Spleen (tissue), 11 donors: ENCODE data around the gene MYOCD. TPM values are rescaled to one million over a fixed set of nuclear protein-coding genes. Genes with fewer than 3 reads are reported as not detected.

Experiments
- DNase-seq: peaks from one replicate; pipeline ENCODE4 v3.0.0-alpha.2; 2020
- H3K27ac ChIP-seq, 8 donors: fragments of 200-600 bp; sonication (generic) in 7 of 8; 1 replicate in 4 of 8; 2 replicates in 4 of 8; pipeline versions ENCODE4 v1.5.0 to v1.8.0; 2016 to 2021; ENCODE audit warnings: inconsistent platforms in 4 of 8, mild to moderate bottlenecking in 4 of 8, moderate library complexity in 1 of 8
- H3K27me3 ChIP-seq, 7 donors: fragments of 200-600 bp; sonication (generic) in 6 of 7; replicated peaks in 1 of 7; 1 replicate in 4 of 7; 2 replicates in 3 of 7; pipeline versions ENCODE4 v1.5.0 to v1.8.0; 2016 to 2021; ENCODE audit warnings: inconsistent platforms in 3 of 7, mild to moderate bottlenecking in 1 of 7
- H3K36me3 ChIP-seq, 6 donors: fragments of 200-600 bp; sonication (generic) in 5 of 6; 1 replicate in 4 of 6; 2 replicates in 2 of 6; pipeline versions ENCODE4 v1.5.0 to v1.8.0; 2016 to 2021; ENCODE audit warnings: inconsistent platforms in 2 of 6
- H3K4me1 ChIP-seq, 6 donors: fragments of 200-600 bp; sonication (generic) in 5 of 6; 1 replicate in 3 of 6; 2 replicates in 3 of 6; pipeline versions ENCODE4 v1.5.0 to v1.8.0; 2016 to 2021; ENCODE audit warnings: inconsistent platforms in 3 of 6
- H3K4me3 ChIP-seq, 8 donors: fragments of 200-600 bp; sonication (generic) in 7 of 8; 1 replicate in 4 of 8; 2 replicates in 4 of 8; pipeline versions ENCODE4 v1.5.0 to v1.8.0; 2016 to 2021; ENCODE audit warnings: inconsistent platforms in 4 of 8, mild to moderate bottlenecking in 4 of 8, moderate library complexity in 2 of 8
- H3K9me3 ChIP-seq, 8 donors: fragments of 200-600 bp; sonication (generic) in 7 of 8; 1 replicate in 4 of 8; 2 replicates in 4 of 8; pipeline versions ENCODE4 v1.5.0 to v1.8.0; 2016 to 2021; ENCODE audit warnings: inconsistent platforms in 4 of 8
- CTCF ChIP-seq, 11 experiments: fragments of 200-600 bp in 7 of 11; fragments of 450-650 bp in 4 of 11; sonication (generic) in 4 of 11; IDR thresholded peaks in 8 of 11; conservative IDR thresholded peaks in 3 of 11; 1 replicate in 7 of 11; 2 replicates in 4 of 11; pipeline versions ENCODE4 v1.4.0 to v1.8.0; 2016 to 2021; ENCODE audit warnings: antibody characterized with exemption in 11 of 11, inconsistent platforms in 4 of 11, mild to moderate bottlenecking in 1 of 11
- POLR2A ChIP-seq, 3 donors: fragments of 450-650 bp; IDR thresholded peaks; one replicate each; pipeline ENCODE4 v1.5.1; 2017; ENCODE audit warnings: antibody characterized with exemption in 3 of 3, mild to moderate bottlenecking in 1 of 3
- POLR2AphosphoS5 ChIP-seq, 3 donors: sonication (generic); formaldehyde crosslinking; IDR thresholded peaks; one replicate each; pipeline ENCODE4 v1.5.1; 2017; ENCODE audit warnings: antibody characterized with exemption in 3 of 3
- WGBS, 5 donors: extraction: QIAGEN DNeasy Blood & Tissue Kit in 3 of 5; methylation state at CpG; one replicate each; pipeline versions ENCODE4 v1.1.5 to v1.1.7; 2013 to 2018; 5-methylcytosine and 5-hydroxymethylcytosine counted together
- intact Hi-C: fragments of 100-400 bp; cut with DNase I; formaldehyde crosslinking; loops from one replicate; pipeline ENCODE4 v1.15.0; 2023; ENCODE audit warnings: low total_unique reads
- polyA plus RNA-seq, 3 donors: library from polyadenylated mRNA; stranded (reverse); fragments of 200-250 nt; gene quantifications; one replicate each; pipeline ENCODE4 v1.2.1, GENCODE V29; 2013
- total RNA-seq, 7 donors: library from RNA; depleted of rRNA in 3 of 7; stranded (reverse); fragments of >200 nt in 3 of 7; fragmentation: NEBNext Ultra II Directional in 4 of 7; extraction: Animal tissue kit (Norgen Biotek cat#: 25700) in 4 of 7; gene quantifications; one replicate each; pipeline versions ENCODE4 v1.1.0 to v1.2.1, GENCODE V29; 2016 to 2021
- donor health status: healthy with polysubstance abuse.
- donor health status: DM: no; HTN: no; CAD: no; lungs with moderate emphysema.
- donor health status: DM: no; HTN: no; CAD: no.
- donor health status: Bipolar disorder and iron deficiency.
- donor health status: healthy.
- donor health status: DM: no; HTN: no; CAD: no.
- donor health status: DM: yes; HTN: yes; CAD: no.

MYOCD gene
- total and polyA plus RNA-seq, 10 donors, result 0.17 to 2.5 (median 0.74) TPM

GRCh38 chr17:12712941-12713340, 47.3 kb downstream of the MYOCD start:
- Histone ChIP-seq H3K36me3 (no peaks in the 10 kb centered on the region), H3K4me3 (no peak overlapping the region), H3K27me3 (no peaks in the 10 kb centered on the region), H3K4me1 (no peaks in the 10 kb centered on the region), H3K27ac (no peak overlapping the region), H3K9me3 (no peaks in the 10 kb centered on the region)
- intact Hi-C loops, result no loop called here
- TF ChIP-seq POLR2A (IDR thresholded peaks at IDR 0.05) (no peak), POLR2AphosphoS5 (IDR thresholded peaks at IDR 0.05) (no peak), CTCF (IDR thresholded peaks at IDR 0.05 in 8 of 11, conservative IDR thresholded peaks at IDR 0.05 in 3 of 11) (no peak)
- WGBS, 5 donors, result 60 to 76% (median 63%) methylated on average over 3 of the region's 3 CpGs
- no peak for DNase-seq

DNA sequence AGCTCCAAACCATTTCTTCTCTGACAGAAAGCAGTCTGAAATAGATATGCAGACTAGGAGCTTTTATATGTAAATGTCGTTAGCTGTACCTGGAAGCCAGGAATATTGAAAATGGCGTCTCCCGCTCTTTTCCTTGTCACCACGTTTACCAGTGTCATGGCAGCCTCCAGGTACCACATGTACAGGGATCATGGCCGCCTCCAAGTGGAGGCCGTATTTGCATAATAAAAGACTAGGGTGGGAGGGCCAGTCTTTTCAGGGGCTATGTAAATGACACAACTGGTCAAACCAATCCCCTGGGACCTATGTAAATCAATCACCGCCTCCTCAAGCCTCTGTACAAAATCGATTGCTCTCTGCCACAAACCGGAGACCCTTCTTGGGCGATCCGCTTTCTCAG, 54.3 kb downstream of the MYOCD start:
- intact Hi-C loops, result no loop called here
- no peak for DNase-seq
- H3K4me3 ChIP-seq, result no peak overlapping the region
- H3K9me3 ChIP-seq, result no peaks in the 10 kb centered on the region
- no peak for TF ChIP-seq CTCF (IDR thresholded peaks at IDR 0.05 in 8 of 11, conservative IDR thresholded peaks at IDR 0.05 in 3 of 11)
- no peak for TF ChIP-seq POLR2AphosphoS5 (IDR thresholded peaks at IDR 0.05)
- no peak for TF ChIP-seq POLR2A (IDR thresholded peaks at IDR 0.05)
- H3K27me3 ChIP-seq, result no peaks in the 10 kb centered on the region
- H3K4me1 ChIP-seq, result no peaks in the 10 kb centered on the region
- WGBS, 5 donors, result 91 to 94% (median 93%) methylated on average over 11 of the region's 11 CpGs
- H3K36me3 ChIP-seq, result no peaks in the 10 kb centered on the region
- no peak overlapping the region for H3K27ac ChIP-seq

DNA sequence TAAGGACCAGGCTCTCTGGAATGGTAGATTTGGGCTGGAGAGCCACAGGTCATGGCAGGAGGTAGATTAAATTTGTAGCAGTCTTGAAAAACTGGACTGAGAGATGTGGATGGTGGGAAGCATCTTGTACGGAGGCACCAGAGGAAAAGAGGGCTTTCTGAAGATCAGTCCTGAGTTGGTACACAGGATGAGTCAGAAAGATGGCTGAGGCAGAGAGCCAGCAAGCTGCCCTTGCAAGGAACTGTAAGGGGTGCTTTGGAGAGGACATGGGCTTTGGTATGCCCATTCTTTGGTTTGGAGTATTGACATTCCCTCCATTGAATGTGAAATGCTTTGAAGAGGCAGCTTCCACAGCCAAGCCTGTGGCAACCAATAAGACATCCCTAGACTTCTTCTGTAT, 55.9 kb downstream of the MYOCD start:
- 71 to 92% (median 86%) methylated on average over 1 of the region's 1 CpG for WGBS, 5 donors
- TF ChIP-seq POLR2AphosphoS5 (IDR thresholded peaks at IDR 0.05), result no peak
- no peak for TF ChIP-seq CTCF (IDR thresholded peaks at IDR 0.05 in 8 of 11, conservative IDR thresholded peaks at IDR 0.05 in 3 of 11)
- TF ChIP-seq POLR2A (IDR thresholded peaks at IDR 0.05), result no peak
- Histone ChIP-seq H3K4me1 (no peaks in the 10 kb centered on the region), H3K4me3 (no peak overlapping the region), H3K27me3 (no peaks in the 10 kb centered on the region), H3K36me3 (no peaks in the 10 kb centered on the region), H3K27ac (no peak overlapping the region), H3K9me3 (no peaks in the 10 kb centered on the region)
- no peak for DNase-seq
- intact Hi-C loops, result no loop called here

DNA sequence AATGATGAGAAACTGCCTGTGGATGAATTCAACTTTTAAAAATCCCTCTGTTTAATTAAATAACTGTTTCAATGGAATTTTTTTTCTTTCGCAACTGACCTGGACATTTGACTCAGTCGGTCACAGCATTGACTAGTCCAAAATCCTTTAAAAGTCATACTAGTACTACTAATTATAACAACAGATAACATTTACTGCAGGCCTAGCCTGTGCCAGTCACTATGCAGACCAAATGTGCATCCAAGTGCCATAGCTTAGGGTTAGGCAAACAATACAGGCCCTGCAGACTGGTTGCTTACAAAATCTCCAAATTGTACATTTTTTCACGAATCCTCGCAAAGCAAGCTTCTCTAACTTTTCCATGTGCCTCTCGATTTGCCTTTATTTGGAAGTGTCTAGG, 56.6 kb downstream of the MYOCD start:
- DNase-seq, result no peak
- Histone ChIP-seq H3K27me3 (no peaks in the 10 kb centered on the region), H3K27ac (no peak overlapping the region), H3K36me3 (no peaks in the 10 kb centered on the region), H3K4me3 (no peak overlapping the region), H3K9me3 (no peaks in the 10 kb centered on the region), H3K4me1 (no peaks in the 10 kb centered on the region)
- TF ChIP-seq CTCF (IDR thresholded peaks at IDR 0.05 in 8 of 11, conservative IDR thresholded peaks at IDR 0.05 in 3 of 11) (no peak), POLR2AphosphoS5 (IDR thresholded peaks at IDR 0.05) (no peak), POLR2A (IDR thresholded peaks at IDR 0.05) (no peak)
- intact Hi-C loops, result no loop called here
- 78 to 95% (median 92%) methylated on average over 5 of the region's 5 CpGs for WGBS, 5 donors
